ENCODE data around the gene MAPT. TPM values are rescaled to one million over a fixed set of nuclear protein-coding genes. Genes with fewer than 3 reads are reported as not detected.
A peak's percentile ranks its signal among the peaks of the same experiment; 100 is the strongest.

The MAPT gene
- total and polyA plus RNA-seq, 2 of the 13 experiments (the other 11 are each of a cell fraction or from before 2014, with no cell fraction given): 2.1 to 2.8 TPM

- TF ChIP-seq MEIS2 (CRISPR knock-in tag; IDR thresholded peaks at IDR 0.05) (peak; percentile 74; the same call in 1 of the 2 replicates), IKZF5 (CRISPR knock-in tag; IDR thresholded peaks at IDR 0.05) (peak; percentile 86; the same call in 1 of the 2 replicates), MIER3 (CRISPR knock-in tag; IDR thresholded peaks at IDR 0.05; ENCODE audit: borderline replicate concordance) (no peak; the same call in 1 of the 2 replicates), NR2F1 (CRISPR knock-in tag; IDR thresholded peaks at IDR 0.05) (no peak), ZNF619 (CRISPR knock-in tag; IDR thresholded peaks at IDR 0.05) (no peak), GPBP1L1 (CRISPR knock-in tag; IDR thresholded peaks at IDR 0.05) (no peak), ZSCAN12 (CRISPR knock-in tag; IDR thresholded peaks at IDR 0.05) (peak; percentile 89; the same call in 1 of the 2 replicates), ZNF788 (CRISPR knock-in tag; IDR thresholded peaks at IDR 0.05; ENCODE audit: borderline replicate concordance) (0 out of 2 replicates have a peak, but pooled peaks have one; percentile 47), SALL2 (CRISPR knock-in tag; IDR thresholded peaks at IDR 0.05) (0 out of 2 replicates have a peak, but pooled peaks have one; percentile 54), TEAD3 (CRISPR knock-in tag; optimal IDR thresholded peaks at IDR 0.05; ENCODE audit: borderline replicate concordance) (peak; percentile 98), ZNF275 (CRISPR knock-in tag; IDR thresholded peaks at IDR 0.05; ENCODE audit: borderline replicate concordance) (0 out of 2 replicates have a peak, but pooled peaks have one; percentile 53), ERF (CRISPR knock-in tag; IDR thresholded peaks at IDR 0.05) (peak; percentile 92), CEBPG (CRISPR knock-in tag; IDR thresholded peaks at IDR 0.05) (no peak), ZNF414 (CRISPR knock-in tag; IDR thresholded peaks at IDR 0.05) (no peak)
- TF ChIP-seq, protein P1, sequence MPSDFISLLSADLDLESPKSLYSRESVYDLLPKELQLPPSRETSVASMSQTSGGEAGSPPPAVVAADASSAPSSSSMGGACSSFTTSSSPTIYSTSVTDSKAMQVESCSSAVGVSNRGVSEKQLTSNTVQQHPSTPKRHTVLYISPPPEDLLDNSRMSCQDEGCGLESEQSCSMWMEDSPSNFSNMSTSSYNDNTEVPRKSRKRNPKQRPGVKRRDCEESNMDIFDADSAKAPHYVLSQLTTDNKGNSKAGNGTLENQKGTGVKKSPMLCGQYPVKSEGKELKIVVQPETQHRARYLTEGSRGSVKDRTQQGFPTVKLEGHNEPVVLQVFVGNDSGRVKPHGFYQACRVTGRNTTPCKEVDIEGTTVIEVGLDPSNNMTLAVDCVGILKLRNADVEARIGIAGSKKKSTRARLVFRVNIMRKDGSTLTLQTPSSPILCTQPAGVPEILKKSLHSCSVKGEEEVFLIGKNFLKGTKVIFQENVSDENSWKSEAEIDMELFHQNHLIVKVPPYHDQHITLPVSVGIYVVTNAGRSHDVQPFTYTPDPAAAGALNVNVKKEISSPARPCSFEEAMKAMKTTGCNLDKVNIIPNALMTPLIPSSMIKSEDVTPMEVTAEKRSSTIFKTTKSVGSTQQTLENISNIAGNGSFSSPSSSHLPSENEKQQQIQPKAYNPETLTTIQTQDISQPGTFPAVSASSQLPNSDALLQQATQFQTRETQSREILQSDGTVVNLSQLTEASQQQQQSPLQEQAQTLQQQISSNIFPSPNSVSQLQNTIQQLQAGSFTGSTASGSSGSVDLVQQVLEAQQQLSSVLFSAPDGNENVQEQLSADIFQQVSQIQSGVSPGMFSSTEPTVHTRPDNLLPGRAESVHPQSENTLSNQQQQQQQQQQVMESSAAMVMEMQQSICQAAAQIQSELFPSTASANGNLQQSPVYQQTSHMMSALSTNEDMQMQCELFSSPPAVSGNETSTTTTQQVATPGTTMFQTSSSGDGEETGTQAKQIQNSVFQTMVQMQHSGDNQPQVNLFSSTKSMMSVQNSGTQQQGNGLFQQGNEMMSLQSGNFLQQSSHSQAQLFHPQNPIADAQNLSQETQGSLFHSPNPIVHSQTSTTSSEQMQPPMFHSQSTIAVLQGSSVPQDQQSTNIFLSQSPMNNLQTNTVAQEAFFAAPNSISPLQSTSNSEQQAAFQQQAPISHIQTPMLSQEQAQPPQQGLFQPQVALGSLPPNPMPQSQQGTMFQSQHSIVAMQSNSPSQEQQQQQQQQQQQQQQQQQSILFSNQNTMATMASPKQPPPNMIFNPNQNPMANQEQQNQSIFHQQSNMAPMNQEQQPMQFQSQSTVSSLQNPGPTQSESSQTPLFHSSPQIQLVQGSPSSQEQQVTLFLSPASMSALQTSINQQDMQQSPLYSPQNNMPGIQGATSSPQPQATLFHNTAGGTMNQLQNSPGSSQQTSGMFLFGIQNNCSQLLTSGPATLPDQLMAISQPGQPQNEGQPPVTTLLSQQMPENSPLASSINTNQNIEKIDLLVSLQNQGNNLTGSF (CRISPR knock-in tag; IDR thresholded peaks at IDR 0.05): no peak
- TF ChIP-seq, protein P2, sequence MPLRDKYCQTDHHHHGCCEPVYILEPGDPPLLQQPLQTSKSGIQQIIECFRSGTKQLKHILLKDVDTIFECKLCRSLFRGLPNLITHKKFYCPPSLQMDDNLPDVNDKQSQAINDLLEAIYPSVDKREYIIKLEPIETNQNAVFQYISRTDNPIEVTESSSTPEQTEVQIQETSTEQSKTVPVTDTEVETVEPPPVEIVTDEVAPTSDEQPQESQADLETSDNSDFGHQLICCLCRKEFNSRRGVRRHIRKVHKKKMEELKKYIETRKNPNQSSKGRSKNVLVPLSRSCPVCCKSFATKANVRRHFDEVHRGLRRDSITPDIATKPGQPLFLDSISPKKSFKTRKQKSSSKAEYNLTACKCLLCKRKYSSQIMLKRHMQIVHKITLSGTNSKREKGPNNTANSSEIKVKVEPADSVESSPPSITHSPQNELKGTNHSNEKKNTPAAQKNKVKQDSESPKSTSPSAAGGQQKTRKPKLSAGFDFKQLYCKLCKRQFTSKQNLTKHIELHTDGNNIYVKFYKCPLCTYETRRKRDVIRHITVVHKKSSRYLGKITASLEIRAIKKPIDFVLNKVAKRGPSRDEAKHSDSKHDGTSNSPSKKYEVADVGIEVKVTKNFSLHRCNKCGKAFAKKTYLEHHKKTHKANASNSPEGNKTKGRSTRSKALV (CRISPR knock-in tag; IDR thresholded peaks at IDR 0.05): peak; percentile 66; the same call in 1 of the 2 replicates
Observed at GRCh38 chr17:45857977-45858708, 36.2 kb upstream of the MAPT start (continued).

Measured in HepG2 (cell line).